ENCODE measurements around the gene MTOR. TPM values are rescaled to one million over a fixed set of nuclear protein-coding genes. Genes with fewer than 3 reads are reported as not detected.

The MTOR gene
- total and polyA plus RNA-seq, 10 donors = 12.5 to 50.9 (median 35.5) TPM

GRCh38 chr1:11129649-11130390 is 132.5 kb downstream of the MTOR start:
- H3K27me3 ChIP-seq (replicated peaks in 1 of 7) = no peaks in the 10 kb centered on the region
- no peaks in the 10 kb centered on the region for H3K4me1 ChIP-seq
- WGBS, 5 donors = 90 to 96% (median 92%) methylated on average over 15 of the region's 15 CpGs
- intact Hi-C loops (cut with DNase I; ENCODE audit: low total_unique reads) = no loop called here
- H3K27ac ChIP-seq = no peak overlapping the region
- peaks cover 20 to 100% (median 97%) of the 10 kb centered on the region in 6 donors for H3K36me3 ChIP-seq
- no peak overlapping the region for H3K4me3 ChIP-seq
- no peak for TF ChIP-seq POLR2AphosphoS5 (IDR thresholded peaks at IDR 0.05)
- TF ChIP-seq CTCF (IDR thresholded peaks at IDR 0.05 in 8 of 11, conservative IDR thresholded peaks at IDR 0.05 in 3 of 11) = no peak
- no peak for TF ChIP-seq POLR2A (IDR thresholded peaks at IDR 0.05)
- no peak for DNase-seq
- H3K9me3 ChIP-seq = no peaks in the 10 kb centered on the region

- whole genome bisulfite sequencing, 5 donors = 82 to 92% (median 88%) methylated on average over 5 of the region's 5 CpGs
- intact Hi-C loops (cut with DNase I; ENCODE audit: low total_unique reads) = no loop called here
- H3K9me3 ChIP-seq = no peaks in the 10 kb centered on the region
- no peaks in the 10 kb centered on the region for H3K27me3 ChIP-seq (replicated peaks in 1 of 7)
- H3K36me3 ChIP-seq = peaks cover 20 to 100% (median 98%) of the 10 kb centered on the region in 6 donors
- H3K4me3 ChIP-seq = no peak overlapping the region
- H3K27ac ChIP-seq = no peak overlapping the region
- TF ChIP-seq POLR2AphosphoS5 (IDR thresholded peaks at IDR 0.05) (no peak), POLR2A (IDR thresholded peaks at IDR 0.05) (no peak), CTCF (IDR thresholded peaks at IDR 0.05 in 8 of 11, conservative IDR thresholded peaks at IDR 0.05 in 3 of 11) (no peak)
- H3K4me1 ChIP-seq = no peaks in the 10 kb centered on the region
- DNase-seq = no peak
Observed at GRCh38 chr1:11126569-11126968, 135.8 kb downstream of the MTOR start.

- H3K4me1 ChIP-seq = no peaks in the 10 kb centered on the region
- no peak for DNase-seq
- peaks cover 20 to 100% (median 98%) of the 10 kb centered on the region in 6 donors for H3K36me3 ChIP-seq
- intact Hi-C loops (cut with DNase I; ENCODE audit: low total_unique reads) = no loop called here
- TF ChIP-seq POLR2A (IDR thresholded peaks at IDR 0.05) (no peak), POLR2AphosphoS5 (IDR thresholded peaks at IDR 0.05) (no peak), CTCF (IDR thresholded peaks at IDR 0.05 in 8 of 11, conservative IDR thresholded peaks at IDR 0.05 in 3 of 11) (no peak)
- WGBS, 5 donors = 86 to 92% (median 89%) methylated on average over 5 of the region's 5 CpGs
- no peaks in the 10 kb centered on the region for H3K27me3 ChIP-seq (replicated peaks in 1 of 7)
- H3K27ac ChIP-seq = no peak overlapping the region
- no peaks in the 10 kb centered on the region for H3K9me3 ChIP-seq
- no peak overlapping the region for H3K4me3 ChIP-seq
Observed at GRCh38 chr1:11125931-11126330, 136.4 kb downstream of the MTOR start.

- WGBS, 5 donors = 89 to 96% (median 93%) methylated on average over 3 of the region's 3 CpGs
- intact Hi-C loops (cut with DNase I; ENCODE audit: low total_unique reads) = no loop called here
- Histone ChIP-seq H3K4me1 (no peaks in the 10 kb centered on the region), H3K36me3 (peaks cover 17 to 100% (median 97%) of the 10 kb centered on the region in 6 donors), H3K4me3 (no peak overlapping the region), H3K27ac (no peak overlapping the region), H3K9me3 (no peaks in the 10 kb centered on the region), H3K27me3 (replicated peaks in 1 of 7) (no peaks in the 10 kb centered on the region)
- DNase-seq = no peak
- TF ChIP-seq POLR2A (IDR thresholded peaks at IDR 0.05) = no peak
- TF ChIP-seq POLR2AphosphoS5 (IDR thresholded peaks at IDR 0.05) = no peak
- TF ChIP-seq CTCF (IDR thresholded peaks at IDR 0.05 in 8 of 11, conservative IDR thresholded peaks at IDR 0.05 in 3 of 11) = no peak
Observed at GRCh38 chr1:11124965-11125364, 137.4 kb downstream of the MTOR start.

Measured in spleen (tissue), 11 donors.